Activated CD4-positive, alpha-beta T cell treated with anti-CD3 and anti-CD28 coated beads, Interleukin-2, amount 50 U/mL, for 1 hour (primary cell): ENCODE data around the gene TTYH1.
"Not testable (repeated sequence)": the region's sequence is repeated elsewhere in the genome, so short reads cannot be mapped to it uniquely, and the experiment has no call there.

Experiments used
- DNase-seq: peaks from one replicate; pipeline ENCODE4 v3.0.0-alpha.2; 2020

Gene TTYH1

DNA sequence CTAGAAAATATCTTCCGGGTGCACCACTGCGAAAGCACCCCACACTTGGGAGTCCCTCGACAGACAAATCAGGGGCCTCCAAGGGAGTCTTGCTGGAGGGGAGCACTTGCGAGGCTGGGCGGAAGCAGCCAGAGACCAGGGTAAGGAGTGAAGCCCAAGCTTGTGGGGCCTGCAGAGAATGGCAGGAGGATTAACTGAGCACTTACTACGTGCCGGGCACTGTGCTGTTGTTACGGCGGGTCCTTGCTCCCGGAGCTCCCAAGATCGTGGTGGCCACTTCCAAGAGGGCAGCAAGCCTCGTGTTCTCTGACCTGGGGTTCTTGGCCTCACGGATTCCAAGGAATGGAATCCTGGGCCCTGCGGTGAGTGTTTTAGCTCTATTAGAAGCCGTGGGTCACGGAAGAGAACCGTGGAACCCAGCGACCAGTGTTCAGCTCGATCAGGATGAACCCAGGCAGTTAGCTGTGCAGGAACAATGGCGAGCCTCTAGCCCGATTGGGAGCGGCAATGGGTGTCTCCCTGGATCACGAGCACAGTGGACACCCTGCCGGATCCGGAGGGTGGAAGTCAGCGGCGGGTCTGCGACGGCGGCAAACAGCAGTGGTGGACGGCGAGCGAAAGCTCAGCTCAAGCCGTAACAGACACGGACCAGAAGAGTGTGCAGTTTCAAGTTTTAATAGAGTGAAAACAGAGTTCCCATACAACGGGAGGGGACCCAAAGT is 9.6 kb downstream of the TTYH1 start:
- DNase-seq, result no peak

DNA sequence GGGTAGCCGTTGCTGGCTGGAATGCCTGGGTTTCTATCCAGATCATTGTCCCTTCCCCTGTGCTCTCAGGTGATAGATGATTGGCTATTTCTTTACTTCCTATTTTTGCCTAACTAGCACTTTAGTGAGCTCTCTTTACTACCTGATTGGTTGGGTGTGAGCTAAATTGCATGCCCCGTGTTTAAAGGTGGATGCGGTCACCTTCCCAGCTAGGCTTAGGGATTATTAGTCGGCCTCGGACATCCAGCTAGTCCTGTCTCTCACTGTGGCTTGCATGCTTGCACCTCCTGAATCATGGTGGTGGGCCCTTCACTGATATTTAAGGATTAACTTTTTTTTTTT is 10.1 kb downstream of the TTYH1 start:
- DNase-seq, result no peak

DNA sequence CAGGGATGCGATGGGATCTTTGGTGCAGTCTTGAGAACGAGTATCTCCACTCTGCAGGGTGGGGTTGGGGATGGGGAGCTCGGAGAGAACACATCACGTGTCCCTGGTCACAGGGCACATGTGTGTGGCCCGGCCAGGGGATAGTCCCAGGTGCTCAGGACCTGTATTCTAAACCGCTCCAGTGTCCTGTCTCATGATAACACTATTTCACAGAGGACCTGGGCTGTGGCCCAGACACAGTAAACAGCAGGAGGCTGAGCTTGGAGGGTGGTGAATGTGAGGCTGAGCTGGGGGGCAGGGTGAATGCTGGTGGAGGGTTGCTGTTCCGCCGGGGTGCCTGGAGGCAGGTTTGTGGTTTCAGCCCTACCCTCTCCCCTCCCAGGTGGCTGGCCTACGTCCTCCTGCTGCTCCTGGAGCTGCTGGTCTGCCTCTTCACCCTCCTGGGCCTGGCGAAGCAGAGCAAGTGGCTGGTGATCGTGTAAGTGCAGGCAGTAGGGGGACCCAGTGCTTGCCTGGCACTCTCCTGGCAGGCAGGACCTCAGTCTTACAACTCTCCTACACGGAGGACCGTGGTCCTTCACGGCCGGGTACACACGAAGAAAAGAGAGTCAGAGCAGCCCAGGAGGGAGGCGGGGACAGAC is 11.1 kb downstream of the TTYH1 start:
- no peak for DNase-seq

DNA sequence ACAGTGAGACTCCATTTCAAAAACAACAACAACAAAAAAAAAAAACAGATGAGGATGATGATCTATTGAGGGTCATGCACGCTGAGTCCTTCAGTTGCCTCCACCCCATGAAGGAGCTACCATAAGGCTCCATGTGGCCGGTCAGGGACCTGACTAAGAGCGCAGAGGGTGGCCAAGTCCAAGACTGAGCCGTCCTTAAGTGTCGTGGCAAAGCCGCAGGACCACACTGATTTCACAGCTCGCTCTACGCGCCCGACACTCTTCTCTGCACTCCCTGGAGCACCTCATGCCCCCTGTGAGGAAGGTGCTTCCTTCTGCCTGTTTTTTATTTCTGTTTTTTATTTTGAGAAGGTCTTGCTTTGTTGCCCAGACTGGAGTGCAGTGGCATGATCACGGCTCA is 12.3 kb downstream of the TTYH1 start:
- DNase-seq, result no peak

DNA sequence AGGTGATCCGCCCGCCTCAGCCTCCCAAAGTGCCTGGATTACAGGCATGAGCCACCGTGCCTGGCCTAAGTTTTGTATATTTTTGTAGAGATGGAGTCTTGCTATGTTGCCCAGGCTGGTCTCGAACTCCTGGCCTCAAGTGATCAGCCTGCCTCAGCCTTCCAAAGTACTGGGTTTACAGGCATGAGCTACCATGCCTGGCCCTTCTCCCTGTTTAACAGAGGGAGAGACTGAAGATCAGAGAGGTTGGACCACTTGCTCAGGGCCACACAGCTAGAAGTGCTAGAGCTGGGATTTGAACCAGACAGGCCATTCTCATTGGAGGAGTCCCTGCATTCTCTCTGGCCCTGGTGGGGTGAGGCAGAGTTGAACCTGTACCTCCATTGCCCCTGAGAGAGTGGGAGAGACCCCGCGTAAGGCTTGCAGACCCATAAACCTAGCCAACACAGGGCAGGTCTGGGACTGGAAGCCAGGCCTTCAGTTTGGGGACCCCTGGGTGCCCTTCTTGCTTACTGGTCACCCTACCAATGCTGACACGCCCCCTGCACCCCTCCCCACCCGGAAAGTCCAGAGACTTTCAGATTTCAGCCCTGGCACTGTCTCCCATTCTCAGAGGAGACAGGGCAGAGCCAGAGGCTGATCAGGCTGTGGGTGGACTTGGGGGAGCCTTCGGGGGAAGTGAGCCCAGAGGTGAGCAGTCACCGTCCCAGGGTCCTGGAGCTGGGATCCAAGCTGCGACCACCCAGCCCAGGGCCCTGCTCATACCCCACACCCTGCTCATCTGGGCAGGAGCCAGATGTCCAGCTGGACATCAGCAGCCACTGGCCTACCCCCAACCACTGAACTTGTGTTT is 13.3 kb downstream of the TTYH1 start:
- DNase-seq, result no peak

DNA sequence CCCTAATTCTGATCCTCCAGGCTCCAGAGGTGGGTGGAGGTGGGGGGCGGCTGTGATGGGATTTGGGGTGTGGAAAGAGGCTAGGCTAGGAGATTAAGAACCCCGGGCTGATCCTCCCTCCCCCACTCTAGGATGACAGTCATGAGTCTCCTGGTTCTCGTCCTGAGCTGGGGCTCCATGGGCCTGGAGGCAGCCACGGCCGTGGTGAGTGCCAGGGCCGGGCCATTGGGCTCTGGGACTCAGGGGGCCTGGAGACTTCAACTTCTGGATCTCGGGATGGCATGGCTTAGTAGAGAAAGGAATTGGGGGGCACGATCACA is 13.9 kb downstream of the TTYH1 start:
- DNase-seq, result no peak

DNA sequence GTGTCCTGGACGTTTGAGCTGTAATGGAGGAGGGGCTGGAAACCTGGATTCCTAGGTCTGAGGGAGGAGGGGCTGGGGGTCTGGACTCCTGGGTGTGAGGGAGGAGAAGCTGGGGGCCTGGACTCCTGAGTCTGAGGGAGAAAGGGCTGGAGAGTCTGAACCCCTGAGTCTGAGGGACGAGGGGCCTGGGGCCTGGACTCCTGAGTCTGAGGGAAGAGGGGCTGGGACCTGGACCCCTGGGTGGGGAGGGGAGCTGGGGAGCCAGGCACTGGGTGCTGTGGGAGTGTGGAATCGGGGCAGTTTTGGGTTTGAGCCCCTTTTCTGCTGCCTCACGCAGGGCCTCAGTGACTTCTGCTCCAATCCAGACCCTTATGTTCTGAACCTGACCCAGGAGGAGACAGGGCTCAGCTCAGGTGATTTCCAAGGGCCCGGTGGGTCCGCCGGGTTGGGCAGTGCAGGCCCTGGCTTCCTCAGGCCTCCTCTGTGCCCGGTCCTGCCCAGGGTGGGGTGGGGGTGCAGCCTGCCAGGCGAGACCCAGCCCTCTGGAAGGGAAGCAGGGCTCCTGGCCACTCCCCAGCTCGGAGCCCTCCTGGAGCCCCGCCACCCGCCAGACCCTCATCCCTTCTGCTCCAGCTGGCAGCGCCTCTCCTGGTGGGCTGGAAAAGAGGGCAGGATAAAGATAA is 14.4 kb downstream of the TTYH1 start:
- DNase-seq, result no peak

DNA sequence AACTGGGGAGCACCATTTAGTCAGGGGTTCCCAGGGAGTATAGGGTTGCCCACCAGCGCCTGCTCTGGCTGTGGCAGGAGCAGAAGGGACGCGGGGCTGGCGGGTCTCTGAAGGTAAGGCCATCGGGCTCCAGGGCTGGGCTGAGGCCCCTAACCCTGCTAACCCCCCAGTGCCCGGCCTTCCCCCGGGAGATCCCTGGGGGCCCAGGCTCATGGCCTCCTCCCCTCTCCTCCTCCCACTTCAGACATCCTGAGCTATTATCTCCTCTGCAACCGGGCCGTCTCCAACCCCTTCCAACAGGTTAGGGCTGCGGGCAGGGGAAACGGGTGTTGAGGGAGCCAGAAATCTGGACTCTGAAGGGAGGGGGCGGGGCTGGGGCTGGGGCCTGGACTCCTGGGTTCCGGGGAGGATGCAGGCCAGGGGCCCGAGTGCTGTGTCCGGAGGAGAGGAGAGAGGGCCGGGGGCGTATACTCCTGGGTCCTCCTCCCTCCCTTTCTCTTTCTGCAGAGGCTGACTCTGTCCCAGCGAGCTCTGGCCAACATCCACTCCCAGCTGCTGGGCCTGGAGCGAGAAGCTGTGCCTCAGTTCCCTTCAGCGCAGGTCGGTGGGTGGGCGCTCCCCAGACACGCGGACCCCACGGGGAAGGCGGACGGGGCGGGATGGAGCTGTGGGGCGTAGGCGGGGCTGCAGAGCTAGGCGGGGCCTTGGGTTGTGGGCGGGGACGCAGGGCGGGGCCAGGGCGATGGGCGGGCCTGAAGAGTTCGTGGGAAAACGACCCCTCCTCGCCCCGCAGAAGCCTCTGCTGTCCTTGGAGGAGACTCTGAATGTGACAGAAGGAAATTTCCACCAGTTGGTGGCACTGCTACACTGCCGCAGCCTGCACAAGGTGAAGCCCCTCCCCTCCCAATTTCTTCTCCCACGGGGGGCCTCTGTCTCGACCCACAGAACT is 15.3 kb downstream of the TTYH1 start:
- peak; percentile 49 for DNase-seq

DNA sequence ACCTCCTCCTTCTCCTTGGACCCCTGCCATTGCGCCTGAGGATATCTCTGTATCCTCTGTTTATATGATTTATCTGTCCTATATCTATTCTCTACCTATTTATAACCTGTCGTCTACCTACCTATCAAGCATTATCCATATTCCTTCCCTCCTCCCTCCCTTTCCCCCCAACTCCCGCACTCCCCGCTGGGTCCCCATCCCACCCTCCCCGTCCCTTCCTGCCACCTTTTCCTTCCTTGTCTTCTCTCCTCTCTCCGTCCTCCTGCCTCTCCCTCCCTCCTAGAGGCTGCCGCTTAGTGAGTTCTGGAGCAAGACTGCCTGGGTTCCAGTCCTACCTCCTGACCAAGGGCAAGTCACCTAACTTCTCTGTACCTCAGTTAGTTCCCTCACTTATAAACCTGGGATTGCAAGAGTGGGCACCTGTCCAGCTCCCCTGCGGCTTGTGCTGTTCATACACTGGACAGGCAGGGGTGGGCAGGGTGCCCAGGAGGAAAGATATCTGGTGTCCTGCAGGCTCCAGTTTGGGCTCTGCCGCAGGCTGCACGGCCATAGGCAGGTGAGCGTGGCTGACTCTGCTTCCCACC is 16.1 kb downstream of the TTYH1 start:
- DNase-seq, result no peak

DNA sequence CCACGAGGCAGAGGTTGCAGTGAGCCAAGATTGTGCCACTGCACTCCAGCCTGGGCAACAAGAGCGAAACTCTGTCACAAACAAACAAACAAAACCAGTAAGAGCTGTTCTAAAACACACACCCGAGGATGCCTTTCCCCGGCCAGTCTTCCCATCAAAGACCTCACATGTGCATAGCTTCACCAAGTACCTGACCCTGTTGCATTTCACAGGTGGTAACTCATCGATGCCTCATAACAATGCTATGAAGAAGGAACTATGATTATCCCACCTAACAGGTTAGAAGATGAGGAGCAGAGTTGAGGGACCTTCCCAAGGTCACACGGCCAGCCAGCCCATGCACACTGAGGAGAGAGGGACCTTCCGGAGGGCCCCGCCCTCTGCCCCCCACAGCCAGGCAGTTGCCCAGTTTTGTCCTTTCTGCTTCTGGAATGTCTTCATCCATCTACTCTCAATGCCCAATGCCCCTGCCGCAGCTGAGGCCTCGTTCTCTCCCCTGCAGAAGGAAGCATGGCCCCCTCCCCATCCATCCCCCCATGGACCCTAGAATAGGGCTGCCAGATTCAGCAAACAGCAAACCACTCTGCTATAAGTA is 17.0 kb downstream of the TTYH1 start:
- no peak for DNase-seq

DNA sequence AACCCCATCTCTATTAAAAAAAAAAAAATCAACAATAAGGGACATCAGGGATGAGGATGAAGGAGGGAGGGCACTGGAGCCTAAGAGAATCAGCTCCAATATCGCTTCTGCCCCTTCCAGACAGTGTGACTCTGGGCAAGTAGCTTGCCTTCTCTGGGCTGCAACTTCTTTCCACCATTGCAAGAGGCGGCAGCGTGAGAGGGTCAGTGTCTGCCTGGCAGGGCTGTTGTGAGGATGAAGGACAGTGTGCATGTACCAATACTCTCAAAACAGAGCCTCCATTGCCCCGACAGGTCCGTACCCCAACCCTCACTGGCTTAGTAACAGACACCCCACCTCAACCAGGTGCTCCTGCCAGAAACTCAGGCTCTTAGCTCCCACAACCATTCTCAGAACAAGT is 18.4 kb downstream of the TTYH1 start:
- DNase-seq, result no peak

DNA sequence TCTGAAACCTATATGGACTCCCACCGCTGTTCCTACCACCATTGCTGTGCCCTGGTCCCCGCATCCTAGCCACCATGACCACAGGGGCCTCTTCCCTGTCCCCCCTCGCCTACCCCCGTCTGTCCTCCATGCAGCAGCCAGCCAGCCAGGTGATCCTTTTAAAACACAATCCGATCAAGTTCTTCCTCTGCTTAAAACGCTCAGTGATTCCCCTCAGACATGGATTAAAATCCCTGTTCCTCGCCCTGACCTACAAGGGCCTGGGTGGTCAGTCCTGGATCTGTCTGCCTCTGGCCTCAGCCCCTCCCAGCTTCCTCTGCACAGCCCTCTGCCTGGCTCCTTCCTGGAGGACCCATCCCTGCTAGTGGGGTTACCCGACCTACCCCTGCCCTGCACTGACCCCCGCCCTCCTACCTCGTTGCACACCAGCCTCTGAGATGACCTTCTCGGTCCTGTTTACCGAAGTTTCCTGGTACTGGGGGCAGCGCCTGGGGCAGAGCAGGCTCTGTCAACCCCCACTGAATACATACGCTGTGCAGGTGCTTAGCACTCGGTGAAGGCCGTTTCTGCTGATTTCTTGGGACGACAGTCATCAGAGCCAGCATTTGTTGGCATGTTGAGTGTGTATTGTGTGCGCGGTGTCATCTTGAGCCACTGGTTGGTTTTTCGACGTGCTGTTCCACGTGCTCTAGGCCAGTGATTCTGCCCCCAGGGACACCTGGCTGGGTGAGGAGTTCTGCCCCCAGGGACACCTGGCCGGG is 19.0 kb downstream of the TTYH1 start:
- DNase-seq, result no peak

DNA sequence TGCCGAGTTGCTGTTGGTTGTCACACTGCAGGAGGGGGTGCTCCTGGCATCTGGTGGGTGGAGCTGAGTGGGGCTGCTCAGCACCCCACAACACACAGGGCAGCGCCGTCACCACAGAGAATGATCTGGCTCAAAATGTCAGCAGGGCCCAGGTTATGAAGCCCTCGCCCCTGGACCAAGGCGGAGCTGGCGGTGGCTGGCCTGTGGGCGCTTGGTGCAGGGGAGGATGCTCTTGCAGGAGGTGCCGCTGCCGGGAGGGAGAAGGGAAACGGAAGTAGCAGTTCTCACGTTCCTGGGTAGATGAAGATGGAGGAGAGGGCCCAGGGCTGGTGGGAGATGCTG is 19.6 kb downstream of the TTYH1 start:
- no peak for DNase-seq

DNA sequence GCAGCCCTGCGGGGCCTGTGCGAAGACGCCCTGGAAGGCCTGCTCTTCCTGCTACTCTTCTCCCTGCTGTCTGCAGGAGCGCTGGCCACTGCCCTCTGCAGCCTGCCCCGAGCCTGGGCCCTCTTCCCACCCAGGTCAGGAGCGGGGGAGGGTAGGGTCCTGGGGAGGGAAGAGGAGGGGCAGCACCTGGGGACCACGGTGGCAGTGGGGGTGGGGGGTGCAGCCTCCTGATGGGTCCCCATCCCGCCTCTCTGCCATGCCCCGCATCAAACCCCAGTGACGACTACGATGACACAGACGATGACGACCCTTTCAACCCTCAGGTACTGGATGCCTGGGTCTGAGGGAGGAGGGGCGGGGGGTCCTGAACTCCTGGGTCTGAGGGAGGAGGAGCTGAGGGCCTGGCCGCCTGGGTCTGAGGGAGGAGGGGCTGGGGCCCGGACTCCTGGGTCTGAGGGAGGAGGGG is 20.3 kb downstream of the TTYH1 start:
- no peak for DNase-seq

DNA sequence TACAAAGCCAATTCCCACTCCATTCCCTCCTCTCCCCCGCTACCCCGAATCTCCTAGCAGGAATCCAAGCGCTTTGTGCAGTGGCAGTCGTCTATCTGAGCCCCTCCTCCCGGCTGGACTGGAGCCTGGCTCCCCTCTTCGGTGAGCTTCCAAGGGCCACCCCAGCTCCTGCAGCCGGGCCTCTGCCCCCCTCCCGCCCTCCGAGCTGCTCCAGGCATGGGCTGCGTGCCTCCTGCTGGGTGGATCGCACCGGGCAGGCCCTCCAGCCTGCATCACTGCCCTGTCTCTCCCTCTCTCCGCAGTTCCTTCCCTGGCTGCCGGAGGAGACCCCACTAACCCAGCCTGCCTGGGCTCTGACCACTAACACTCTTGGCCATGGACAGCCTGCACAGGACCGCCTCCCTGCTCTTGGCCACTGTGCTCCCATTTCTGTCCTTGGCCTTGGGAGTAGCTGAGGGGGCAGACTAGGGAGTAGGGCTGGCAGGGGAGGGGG is 20.8 kb downstream of the TTYH1 start:
- no peak for DNase-seq

DNA sequence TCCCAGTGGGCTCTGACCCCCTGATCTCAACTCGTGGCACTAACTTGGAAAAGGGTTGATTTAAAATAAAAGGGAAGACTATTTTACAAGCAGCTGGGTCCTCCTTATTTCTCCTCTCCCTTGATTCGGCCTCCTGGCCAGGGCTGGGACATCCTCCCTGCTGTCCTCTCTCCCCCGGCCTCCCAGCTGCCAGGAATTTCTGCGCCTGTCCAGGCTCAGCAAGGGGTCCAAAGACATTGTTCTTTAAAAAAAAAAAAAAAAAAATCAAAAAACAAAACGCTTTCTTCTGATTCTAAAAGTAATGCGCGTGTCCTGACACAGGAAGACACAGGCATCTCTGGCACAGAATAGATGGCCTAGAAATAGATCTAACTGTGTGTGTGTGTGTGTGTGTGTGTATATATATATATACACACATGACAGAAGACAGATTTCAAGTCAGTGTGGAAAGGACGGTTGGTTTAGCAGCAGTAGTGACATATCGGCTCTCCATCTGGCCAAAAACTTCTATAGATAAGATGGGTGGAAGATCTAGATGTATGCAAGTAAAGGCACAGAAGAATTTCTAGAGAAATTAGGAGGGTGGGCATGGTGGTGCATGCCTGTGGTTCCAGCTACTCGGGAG is 21.5 kb downstream of the TTYH1 start:
- DNase-seq, result no peak

DNA sequence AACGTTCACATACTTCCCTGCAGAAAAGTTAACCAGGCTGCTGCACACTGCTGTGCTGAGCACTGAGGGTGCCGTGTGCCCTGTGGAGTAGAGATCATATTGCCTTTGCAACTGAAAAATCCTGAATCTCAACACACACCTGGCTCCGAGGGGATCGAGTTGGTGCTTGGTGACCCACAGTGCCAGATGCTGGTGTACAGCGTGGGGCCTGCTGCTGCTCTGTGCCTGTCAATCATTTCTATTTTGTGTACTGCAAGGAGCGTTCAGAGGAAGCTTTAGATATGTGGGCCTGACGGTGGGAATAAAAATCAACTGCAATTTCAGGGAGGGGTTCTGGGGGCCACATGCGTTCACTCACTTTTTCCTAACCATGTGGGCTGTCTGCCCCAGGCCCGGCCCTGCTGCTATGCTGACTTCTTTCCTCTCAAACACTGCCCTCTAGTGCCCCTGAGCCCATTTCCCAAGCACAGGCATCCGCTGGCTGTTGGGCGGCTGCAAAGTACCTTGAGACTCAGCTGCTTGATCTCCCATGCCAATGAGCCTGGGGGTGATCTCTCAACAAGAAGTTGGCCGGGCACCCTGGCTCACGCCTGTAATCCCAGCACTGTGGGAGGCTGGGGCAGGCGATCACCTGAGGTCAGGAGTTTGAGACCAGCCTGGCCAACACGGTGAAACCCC is 24.0 kb downstream of the TTYH1 start:
- DNase-seq, result no peak

DNA sequence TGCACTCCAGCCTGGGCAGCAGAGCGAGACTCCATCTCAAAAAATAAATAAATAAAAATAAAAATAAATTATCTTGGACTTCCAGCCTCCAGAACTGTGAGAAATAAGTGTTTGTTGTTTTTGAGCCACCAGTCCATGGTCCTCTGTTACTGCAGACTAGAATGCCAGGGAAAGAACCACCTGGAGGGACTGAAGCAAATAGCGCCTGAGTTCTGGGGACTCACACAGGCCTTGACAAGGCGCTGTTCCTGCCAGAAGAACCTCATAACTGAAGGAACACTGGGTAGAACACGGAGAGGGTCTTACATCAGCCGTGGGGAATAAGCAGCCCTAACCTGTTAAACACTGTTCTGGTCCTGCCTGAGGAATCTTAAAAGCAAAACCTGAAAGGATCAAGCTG is 25.4 kb downstream of the TTYH1 start:
- no peak for DNase-seq

DNA sequence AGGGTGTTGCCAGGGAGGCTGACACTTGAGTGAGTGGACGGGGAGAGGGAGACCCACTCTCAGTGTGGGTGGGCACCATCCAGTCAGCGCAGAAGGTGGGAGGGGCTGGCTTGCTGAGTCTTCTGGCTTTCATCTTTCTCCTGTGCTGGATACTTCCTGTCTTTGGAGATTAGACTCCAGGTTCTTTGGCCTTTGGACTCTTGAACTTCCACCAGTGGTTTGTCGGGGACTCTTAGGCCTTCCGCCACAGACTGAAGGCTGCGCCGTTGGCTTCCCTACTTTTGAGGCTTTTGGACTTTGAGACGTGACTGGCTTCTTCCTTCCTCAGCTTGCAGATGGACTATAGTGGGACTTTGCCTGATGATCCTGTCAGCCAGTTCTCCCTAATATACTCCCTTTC is 29.5 kb downstream of the TTYH1 start:
- no peak for DNase-seq

DNA sequence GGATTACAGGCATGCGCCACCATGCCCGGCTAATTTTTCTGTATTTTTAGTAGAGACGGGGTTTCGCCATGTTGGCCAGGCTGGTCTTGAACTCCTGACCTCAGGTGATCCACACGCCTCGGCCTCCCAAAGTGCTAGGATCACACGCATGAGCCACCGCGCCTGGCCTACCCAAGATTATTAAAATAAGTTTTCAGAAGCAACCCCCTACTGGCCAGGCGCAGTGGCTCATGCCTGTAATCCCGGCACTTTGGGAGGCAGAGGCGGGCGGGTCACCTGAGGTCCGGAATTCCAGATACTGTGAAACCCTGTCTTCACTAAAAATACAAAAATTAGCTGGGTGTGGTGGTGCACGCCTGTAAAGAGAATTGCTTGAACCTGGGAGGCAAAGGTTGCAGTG is 31.1 kb downstream of the TTYH1 start:
- DNase-seq, result not testable (repeated sequence)
